Left cardiac atrium (tissue), 4 donors: ENCODE results near the gene EYS. TPM values are rescaled to one million over a fixed set of nuclear protein-coding genes. Genes with fewer than 3 reads are reported as not detected.
A peak's percentile ranks its signal among the peaks of the same experiment; 100 is the strongest.
"Not testable (repeated sequence)": the region's sequence is repeated elsewhere in the genome, so short reads cannot be mapped to it uniquely, and the experiment has no call there.

Source experiments
- ATAC-seq, 2 donors: fragments of 200-7000 bp; cut with Tn5 transposase; one replicate each; pipeline ENCODE4 v1.9.1; 2020; ENCODE audit warnings: mild to moderate bottlenecking in 2 of 2, moderate library complexity in 2 of 2
- DNase-seq: peaks from one replicate; pipeline ENCODE4 v3.0.0-alpha.2; 2020
- intact Hi-C, 2 donors: fragments of 100-400 bp; cut with DNase I; formaldehyde crosslinking; loops; one replicate each; pipeline versions ENCODE4 v1.14.1 to v1.15.1; 2022 to 2023
- total RNA-seq, 2 donors: library from RNA; stranded (reverse); fragmentation: NEBNext Ultra II Directional; extraction: Animal tissue kit (Norgen Biotek cat#: 25700); gene quantifications; one replicate each; pipeline ENCODE4 v1.2.1, GENCODE V29; 2021
- donor health status: DM: no; HTN: yes; CAD: no.
- donor health status: DM: no; HTN: yes; CAD: no; lungs with severe emphysema.
- donor health status: DM: yes; HTN: yes; CAD: no.
- donor health status: Dilated cardiomyopathy.

The EYS gene
- total RNA-seq, 2 donors from 2014 or later: 0.44 TPM; not detected in 1

GRCh38 chr6:63940056-63940455 lies 1767.0 kb downstream of the EYS start:
- intact Hi-C loops: no loop called here
- ATAC-seq (no peak), DNase-seq (no peak)

GRCh38 chr6:63936399-63936798 lies 1770.6 kb downstream of the EYS start:
- ATAC-seq (no peak), DNase-seq (no peak)
- intact Hi-C loops: no loop called here

DNA sequence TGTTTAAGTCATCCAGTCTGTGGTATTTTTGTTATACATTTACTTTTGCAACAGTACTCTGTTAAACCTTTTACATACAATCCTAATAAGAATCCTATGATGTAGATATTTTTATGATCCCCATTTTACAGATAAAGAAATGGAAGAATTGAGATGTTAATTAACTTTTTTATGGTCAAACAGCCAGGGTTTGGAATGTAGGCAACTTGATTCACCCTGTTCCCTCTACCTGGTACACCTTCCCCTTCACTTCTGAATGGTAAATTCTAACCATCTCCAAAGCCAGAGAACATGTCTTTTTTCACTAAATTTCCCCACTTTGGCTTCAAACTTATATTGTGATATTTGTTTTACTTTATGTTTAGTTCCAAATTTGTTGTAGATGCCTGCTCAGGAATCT lies 1771.3 kb downstream of the EYS start:
- DNase-seq (no peak), ATAC-seq (no peak)
- intact Hi-C loops: no loop called here

DNA sequence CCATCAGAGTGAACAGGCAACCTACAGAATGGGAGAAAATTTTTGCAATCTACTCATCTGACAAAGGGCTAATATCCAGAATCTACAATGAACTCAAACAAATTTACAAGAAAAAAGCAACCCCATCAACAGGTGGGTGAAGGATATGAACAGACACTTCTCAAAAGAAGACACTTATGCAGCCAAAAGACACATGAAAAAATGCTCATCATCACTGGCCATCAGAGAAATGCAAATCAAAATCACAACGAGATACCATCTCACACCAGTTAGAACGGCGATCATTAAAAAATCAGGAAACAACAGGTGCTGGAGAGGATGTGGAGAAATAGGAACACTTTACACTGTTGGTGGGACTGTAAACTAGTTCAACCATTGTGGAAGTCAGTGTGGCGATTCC lies 1773.1 kb downstream of the EYS start:
- ATAC-seq, intact Hi-C loops, DNase-seq: not testable (repeated sequence)

DNA sequence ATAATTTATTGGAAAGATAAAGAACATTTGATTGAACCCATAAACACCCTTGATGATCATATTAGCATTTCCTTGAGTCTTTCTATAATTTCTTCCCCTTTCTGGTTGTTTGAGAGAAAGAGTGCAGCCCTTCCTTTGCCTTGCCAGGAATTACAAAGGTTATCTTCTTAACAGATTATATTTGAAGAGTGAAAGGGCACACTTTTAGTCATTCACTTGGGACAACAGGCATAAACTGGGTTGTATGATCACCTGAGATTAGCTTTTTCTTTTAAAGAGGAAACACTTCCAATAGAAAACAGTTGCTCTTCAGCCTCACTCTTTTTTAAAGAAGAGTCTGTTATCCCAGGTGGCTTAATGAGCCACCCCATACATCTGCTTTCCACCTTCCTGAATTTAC lies 1776.2 kb downstream of the EYS start:
- DNase-seq (no peak), ATAC-seq (no peak)
- intact Hi-C loops: no loop called here

- ATAC-seq (no peak), DNase-seq (no peak)
- intact Hi-C loops: no loop called here
Measured at GRCh38 chr6:63929111-63929510, 1777.9 kb downstream of the EYS start.

- no peak for ATAC-seq
- intact Hi-C loops: no loop called here
Measured at GRCh38 chr6:63928613-63929012, 1778.4 kb downstream of the EYS start.

DNA sequence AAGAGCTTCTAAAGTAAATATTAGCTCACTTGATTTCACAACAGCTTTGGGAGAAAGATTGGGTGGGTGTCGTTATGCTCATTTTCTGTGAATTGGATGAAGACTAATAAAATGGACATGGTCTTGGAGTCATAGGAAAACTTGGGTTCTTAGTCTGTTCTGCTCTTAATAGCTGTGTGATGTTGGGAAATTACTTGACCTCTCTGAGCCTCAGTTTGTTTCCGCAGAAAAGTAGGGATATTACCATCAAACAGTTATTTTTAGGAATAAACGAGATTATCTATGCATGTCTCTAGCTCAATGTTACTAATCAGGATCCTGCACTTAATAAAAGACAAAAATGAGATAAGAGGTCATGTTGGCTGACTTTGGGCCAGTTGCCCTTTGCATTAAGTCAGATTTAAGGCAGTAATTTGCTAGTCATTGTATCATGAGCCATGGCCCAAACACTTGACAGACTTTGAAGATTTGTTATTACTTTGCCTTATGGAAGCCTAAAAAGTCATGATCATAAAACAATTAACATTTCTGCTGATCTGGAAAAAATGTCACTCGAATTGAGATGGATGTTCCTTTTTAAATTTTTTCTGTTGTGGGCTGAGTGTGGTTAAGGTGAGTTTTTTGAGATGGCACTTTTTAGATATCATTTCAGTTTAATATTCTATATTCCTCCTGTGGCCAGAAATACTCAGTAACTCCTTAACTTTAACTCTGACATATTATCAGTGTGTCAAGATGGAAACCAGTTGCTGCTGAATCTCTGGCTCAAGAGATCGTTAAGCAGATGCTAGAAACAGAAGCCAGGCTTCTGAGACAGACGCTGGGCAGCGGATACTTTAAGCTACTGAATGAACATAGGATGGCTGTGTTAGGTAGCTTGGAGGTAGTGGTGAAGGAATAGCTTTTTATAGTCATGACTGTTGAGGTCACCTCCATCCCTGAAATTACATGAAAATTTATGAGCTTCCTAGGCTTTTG lies 1779.8 kb downstream of the EYS start:
- DNase-seq (no peak), ATAC-seq (no peak)
- intact Hi-C loops: no loop called here

More at GRCh38 chr6:63928613-63929012, 1778.4 kb downstream of the EYS start:
- DNase-seq: no peak

DNA sequence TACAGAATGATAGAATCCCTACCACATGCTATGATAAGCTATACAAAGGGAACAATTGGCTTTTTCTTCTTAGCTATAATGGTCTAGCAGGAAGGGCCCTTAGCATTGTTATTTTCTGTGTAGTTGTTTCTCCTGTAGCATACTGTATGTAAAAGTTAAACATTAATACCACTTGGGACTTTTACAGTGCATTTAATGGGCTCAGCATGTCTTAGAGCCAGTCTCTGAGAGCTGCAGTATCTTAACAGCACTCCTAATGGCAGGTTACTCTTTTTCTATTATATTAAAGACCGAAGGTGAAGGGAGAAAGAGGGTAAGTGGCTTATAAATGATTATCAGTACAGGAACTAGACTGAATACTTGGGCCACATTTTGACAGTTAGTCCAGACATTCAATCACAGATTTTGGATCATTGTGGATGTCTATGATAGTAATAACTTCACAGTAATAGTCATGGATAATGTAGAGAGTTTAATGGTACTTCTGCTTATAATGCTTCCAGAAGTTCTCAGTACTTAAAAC lies 1780.7 kb downstream of the EYS start:
- DNase-seq: no peak
- intact Hi-C loops: no loop called here
- no peak for ATAC-seq

DNA sequence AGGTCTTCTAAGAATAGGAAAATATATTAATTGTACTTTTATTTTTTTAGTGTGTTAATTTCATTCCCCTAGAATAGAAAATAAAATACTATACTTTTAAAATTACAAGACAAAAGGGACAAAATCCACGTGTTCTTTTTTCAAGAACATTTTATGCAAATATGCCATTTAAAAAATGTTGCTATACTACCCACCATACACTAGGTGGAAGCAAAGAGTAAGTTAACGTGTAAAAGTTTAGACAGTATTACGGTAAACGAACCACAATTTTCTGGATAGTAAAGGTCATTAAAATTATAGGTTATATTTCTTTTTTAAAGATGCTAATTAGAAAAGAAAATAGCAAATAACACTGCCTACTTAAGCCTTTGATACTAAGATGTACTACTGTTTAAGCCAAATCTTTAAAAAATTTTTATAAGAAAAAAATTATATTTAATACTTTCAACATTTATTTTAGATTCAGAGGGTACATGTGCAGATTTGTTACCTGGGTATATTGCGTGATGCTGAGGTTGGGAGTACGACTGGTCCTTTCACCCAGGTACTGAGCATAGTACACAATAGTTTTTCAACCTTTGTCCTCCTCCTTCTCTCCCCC lies 1783.8 kb downstream of the EYS start:
- DNase-seq (no peak), ATAC-seq (no peak)
- intact Hi-C loops: no loop called here

- intact Hi-C loops: no loop called here
- ATAC-seq: no peak
- DNase-seq: no peak
Measured at GRCh38 chr6:63919556-63920110, 1787.4 kb downstream of the EYS start.

- ATAC-seq: no peak
- DNase-seq: no peak
- intact Hi-C loops: no loop called here
Measured at GRCh38 chr6:63912887-63913286, 1794.1 kb downstream of the EYS start.

DNA sequence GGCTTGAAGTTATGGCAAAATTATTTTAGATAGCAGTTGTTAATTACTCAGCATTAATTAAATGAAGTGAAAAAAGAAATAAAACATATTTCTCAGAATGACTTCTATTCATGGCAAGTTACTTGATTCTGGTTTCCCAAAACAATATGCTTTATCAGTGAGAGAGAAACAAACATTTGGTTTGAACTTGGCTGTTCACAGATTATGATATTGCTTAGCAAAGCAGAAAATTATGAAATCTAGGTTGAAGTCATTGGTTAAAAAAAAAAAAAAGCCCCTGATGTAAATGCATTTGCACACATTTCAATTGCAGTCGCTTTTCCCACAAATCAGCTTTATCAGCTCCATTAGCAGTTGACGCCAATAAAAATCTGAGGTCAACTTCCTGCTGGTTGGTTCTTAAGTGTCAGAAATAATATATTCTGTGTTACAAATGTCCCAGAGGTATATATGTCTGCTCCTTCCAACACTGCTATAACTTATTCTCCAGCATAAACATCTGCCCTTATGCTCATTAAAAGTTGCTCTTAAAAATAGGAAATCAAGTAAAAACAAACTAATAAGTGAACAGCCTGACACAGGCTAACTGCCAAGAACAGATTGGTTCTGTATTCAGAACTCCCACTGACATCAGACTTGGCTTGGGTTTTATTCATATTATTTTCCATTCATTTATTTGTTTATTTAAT lies 1796.0 kb downstream of the EYS start:
- intact Hi-C loops: no loop called here
- DNase-seq (no peak), ATAC-seq (peak in 1 of 2 donors; percentile 31)

- ATAC-seq: no peak
- DNase-seq: no peak
- intact Hi-C loops: no loop called here
Measured at GRCh38 chr6:63904650-63905248, 1802.3 kb downstream of the EYS start.

- intact Hi-C loops: no loop called here
- DNase-seq (no peak), ATAC-seq (no peak)
Measured at GRCh38 chr6:63899550-63899949, 1807.5 kb downstream of the EYS start.

DNA sequence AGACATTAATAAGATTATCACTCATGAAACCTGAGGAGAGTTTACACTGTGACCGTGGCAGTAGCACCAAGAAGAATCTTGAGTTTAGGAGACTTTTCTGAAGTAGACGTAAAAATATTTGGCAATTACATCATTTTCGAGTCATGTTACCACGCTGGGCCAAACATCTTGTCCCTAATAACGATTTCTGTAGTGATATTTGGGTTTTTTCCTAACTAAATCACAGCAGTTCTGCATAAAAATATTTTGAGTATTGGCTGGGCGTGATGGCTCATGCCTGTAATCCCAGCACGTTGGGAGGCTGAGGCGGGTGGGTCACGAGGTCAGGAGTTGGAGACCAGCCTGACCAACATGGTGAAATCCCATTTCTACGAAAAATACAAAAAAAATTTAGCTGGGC lies 1809.1 kb downstream of the EYS start:
- peak in 1 of 2 donors; percentile 42 for ATAC-seq

GRCh38 chr6:63897459-63897858 lies 1809.6 kb downstream of the EYS start:
- intact Hi-C loops: no loop called here
- peak in 1 of 2 donors; percentile 26 for ATAC-seq

More for the DNA sequence above, 1809.1 kb downstream of the EYS start:
- intact Hi-C loops: no loop called here
- DNase-seq: no peak

DNA sequence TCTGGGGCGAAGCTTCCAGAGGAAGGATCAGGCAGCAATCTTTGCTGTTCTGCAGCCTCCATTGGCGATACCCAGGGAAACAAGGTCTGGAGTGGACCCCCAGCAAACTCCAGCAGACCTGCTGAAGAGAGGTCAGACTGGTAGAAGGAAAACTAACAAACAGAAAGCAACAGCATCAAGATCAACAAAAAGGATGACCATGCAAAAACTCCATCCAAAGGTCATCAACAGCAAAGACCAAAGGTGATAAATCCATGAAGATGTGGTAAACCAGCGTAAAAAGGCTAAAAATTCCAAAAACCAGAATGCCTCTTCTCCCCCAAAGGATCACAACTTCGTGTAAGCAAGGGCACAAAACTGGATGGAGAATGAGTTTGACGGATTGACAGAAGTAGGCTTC lies 1818.6 kb downstream of the EYS start:
- DNase-seq (no peak), ATAC-seq (no peak)
- intact Hi-C loops: no loop called here

More at GRCh38 chr6:63897459-63897858, 1809.6 kb downstream of the EYS start:
- no peak for DNase-seq

DNA sequence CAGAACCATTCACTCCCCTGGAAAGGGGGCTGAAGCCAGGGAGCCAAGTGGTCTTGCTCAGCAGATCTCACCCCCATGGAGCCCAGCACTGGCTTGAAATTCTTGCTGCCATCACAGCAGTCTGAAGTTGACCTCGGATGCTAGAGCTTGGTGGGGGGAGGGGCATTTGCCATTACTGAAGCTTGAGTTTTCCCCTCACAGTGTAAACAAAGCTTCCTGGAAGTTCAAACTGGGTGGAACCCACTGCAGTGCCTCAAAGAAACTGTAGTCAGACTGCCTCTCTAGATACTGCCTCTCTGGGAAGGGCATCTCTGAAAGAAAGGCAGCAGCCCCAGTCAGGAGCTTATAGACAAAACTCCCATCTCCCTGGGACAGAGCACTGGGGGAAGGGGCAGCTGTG lies 1819.2 kb downstream of the EYS start:
- DNase-seq, ATAC-seq, intact Hi-C loops: not testable (repeated sequence)
